GM19455 (cell line): Measurements from ENCODE around the gene CCNJL.

Source experiments
- ATAC-seq: cut with Tn5 transposase; IDR thresholded peaks from one replicate; pipeline ENCODE4 v1.9.1; 2021; ENCODE audit not compliant: unreplicated experiment

Gene CCNJL

DNA sequence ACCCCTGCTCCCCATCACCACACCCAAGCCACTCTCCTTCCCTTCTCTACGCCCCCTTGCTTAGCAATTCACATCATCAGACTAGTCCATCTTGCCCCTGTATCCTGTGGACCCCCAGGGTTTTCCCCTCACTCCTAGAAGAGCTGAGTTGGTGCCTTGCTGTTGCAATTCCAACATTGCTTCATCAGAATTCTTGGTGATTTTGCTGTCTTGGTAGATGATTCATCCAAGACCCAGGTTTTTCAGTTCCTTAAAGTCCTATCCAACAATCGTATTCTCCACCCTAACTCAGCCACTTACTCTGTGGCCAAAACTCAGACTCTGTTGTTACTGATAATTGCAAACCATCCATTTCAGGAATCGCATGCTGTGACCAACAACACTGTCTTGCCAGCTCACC, 21.4 kb upstream of the CCNJL start:
- ATAC-seq, result no peak

GRCh38 chr5:160330212-160330611, 17.8 kb upstream of the CCNJL start:
- ATAC-seq, result no peak

GRCh38 chr5:160327818-160328217, 15.5 kb upstream of the CCNJL start:
- no peak for ATAC-seq

DNA sequence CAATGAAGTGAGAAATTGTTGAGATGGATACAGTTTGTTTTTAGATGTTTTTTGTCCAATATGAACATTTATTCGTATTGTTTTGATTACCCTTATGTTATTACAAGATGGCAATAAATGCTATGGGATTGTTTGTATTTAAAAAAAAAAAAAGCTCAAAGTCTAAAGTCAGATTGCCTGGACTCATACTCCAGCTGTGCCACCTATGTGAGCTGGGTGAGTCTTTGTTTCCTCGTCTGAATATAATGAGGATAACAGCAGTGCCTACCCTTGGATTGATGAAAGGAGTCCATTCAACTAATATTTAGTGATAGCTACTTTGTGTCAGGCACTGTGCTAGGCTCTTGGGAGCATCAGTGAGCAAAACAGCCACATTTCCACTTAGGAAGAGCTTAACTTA, 14.6 kb upstream of the CCNJL start:
- ATAC-seq, result no peak

GRCh38 chr5:160325716-160326115, 13.4 kb upstream of the CCNJL start:
- no peak for ATAC-seq

- ATAC-seq, result no peak
These were observed 12.5 kb upstream of the CCNJL start for GRCh38 chr5:160324886-160325285.

DNA sequence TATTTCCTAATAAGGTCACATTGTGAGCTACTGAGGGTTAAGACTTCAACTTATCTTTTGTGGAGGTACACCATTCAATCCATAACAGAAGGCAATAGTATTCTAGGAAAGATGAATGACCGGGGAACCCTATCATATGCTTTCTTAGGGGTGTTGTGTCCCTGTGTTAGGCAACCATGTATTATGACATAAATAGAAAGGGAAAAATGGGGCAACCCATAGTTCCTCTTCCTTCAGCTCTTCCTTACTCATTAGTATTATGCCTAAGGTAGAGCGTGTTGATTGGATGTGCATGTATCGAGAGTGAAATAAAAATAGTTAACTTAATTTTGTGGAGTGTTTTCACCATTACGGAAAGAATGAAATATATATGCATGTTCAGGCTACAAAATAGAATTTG, 6.0 kb upstream of the CCNJL start:
- no peak for ATAC-seq

DNA sequence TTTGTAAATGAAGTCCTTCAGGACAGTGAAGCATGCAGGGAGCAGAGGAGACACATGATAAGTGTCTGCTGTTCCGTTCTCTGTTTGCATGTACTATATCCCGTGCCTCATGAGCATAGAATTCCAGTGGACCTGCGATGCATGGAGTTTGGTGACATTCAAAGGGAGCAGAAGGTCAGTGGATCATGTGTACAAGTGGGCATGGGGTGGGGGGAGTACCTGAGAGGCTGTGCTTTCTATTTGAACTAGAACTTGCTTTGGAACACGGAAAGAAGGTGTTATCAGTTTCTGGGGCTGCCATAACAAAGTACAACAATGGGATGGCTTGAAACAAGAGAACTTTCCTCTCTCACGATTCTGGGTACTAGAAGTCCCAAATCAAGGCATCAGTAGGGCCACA, 5.1 kb upstream of the CCNJL start:
- ATAC-seq, result no peak

- ATAC-seq, result no peak
These were observed 3.6 kb upstream of the CCNJL start for GRCh38 chr5:160315968-160316367.

GRCh38 chr5:160312960-160313727, 780 bp upstream of the CCNJL start:
- no peak for ATAC-seq

GRCh38 chr5:160311491-160312133, 752 bp downstream of the CCNJL start:
- ATAC-seq, result no peak

GRCh38 chr5:160310552-160311295, 1.6 kb downstream of the CCNJL start:
- ATAC-seq, result no peak

GRCh38 chr5:160310140-160310539, 2.2 kb downstream of the CCNJL start:
- no peak for ATAC-seq

DNA sequence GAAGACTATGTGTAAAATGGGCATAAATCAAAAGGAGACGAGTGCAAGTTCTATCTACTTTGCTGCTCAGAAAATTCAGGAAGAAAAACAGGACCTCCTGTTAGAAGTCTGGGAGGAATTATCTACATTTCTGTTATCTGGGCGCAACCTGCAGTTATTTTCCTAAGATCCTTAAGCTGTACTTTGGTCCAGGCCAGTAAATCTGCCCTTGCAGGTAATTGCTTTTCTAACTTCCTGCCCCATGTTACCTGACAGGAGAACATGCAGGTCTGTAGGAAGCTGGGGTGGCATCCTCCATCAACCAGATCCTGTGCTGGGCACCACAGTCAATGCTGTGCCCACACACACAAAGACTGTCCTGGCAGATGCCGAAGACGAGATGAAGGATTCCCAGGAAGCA, 5.7 kb downstream of the CCNJL start:
- ATAC-seq, result no peak

DNA sequence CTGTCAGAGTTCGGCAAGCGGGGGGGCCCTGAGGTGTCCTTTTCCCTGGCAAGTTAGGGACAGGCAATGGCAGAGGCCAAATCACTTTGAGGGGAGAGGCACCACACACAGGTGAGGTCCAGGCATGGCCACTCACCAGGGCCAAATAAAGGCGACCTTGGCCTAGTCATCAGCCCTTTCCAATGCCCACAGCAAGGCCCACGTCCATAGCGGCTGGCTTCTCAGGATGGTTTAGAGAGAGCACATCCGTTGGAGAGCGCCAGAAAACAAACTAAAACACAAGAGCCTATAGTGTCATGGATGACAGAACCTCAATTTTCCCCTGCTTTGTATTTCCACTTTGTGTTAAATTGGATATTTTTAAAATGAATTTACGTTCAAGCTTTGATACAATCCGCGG, 7.0 kb downstream of the CCNJL start:
- ATAC-seq, result no peak

DNA sequence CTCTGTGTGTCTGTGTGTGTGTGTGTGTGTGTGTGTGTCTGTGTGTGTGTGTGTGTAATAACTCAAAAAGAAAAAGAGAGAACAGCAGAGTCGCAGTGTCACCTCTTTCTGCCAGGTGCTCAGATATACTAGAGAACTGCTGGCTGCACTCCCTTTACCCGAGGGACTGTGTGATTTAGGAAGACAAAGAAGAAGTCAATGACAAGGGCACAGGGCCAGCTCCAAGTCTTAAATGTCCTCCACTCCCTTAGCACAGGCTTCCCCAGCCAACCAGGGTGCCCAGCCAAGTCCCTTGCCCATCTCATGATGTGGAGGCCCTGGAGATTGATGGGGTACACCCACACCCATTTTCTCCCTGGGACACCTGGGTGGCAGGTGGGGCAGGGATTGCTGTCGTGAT, 8.7 kb downstream of the CCNJL start:
- ATAC-seq, result no peak

- no peak for ATAC-seq
These were observed 14.2 kb downstream of the CCNJL start for GRCh38 chr5:160298189-160298588.

- no peak for ATAC-seq
These were observed 14.6 kb downstream of the CCNJL start for GRCh38 chr5:160297776-160298175.

GRCh38 chr5:160297004-160297403, 15.4 kb downstream of the CCNJL start:
- ATAC-seq, result no peak

GRCh38 chr5:160296496-160296895, 15.9 kb downstream of the CCNJL start:
- no peak for ATAC-seq

DNA sequence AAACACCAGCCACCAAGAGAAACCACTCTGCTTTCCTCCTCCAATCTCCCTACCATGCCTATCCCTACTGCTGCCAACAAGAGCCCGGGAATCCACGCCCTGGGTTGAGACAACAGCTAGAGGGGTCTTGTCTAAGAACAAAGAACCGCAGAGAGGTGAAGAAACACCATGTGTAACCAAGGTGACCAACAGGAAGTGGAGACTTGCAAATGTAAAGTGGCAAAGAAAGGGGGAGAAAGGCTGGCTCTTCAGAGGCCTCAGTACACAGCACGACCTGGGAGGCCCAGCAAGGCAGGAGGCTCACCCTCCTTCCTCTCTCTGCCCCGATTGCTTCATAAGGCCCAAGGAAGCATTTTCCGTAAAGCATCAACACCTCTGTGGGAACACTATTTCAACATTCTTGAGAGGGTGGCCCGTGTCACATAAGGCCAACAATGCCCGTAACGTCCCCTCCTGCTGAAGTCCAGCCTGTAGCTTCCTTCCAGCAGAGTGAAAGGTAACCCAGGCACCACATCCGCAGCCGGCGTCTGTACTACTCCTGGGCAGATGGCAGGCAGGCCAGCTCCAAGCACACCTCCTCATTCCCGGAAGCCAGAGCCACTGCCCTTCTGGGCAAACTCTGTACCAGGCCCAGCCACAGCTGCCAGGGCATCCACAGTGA, 18.3 kb downstream of the CCNJL start:
- ATAC-seq, result no peak

DNA sequence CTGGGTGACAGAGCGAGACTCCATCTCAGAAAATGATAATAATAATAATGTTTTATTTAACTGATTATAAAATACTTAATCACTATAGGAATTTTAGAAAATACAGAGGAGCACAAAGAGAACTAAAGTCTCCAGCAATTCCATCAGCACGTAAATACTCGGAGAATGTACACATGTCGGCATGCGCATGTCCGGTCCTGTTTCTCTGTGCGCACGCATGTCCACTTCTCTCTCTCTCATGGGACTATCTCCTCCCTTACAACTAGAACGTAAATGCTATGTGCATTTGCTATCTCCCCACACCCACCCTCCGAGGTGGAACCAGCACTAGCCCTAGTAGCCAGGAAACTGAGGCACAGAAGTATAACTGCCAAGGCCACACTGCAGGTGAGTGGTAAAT, 19.0 kb downstream of the CCNJL start:
- no peak for ATAC-seq
